Adipocyte (in vitro differentiated cells): Measurements from ENCODE around the gene TBL3.
A peak's percentile ranks its signal among the peaks of the same experiment; 100 is the strongest.

Experiments
- DNase-seq: peaks from one replicate; pipeline ENCODE4 v3.0.0-alpha.2; 2015; ENCODE audit warnings: low read depth
- H3K27me3 ChIP-seq: replicated peaks from 2 replicates; pipeline ENCODE4 v1.7.0; 2013; ENCODE audit warnings: mild to moderate bottlenecking, low read length, moderate library complexity; ENCODE audit not compliant: control insufficient read depth, insufficient read depth
- H3K36me3 ChIP-seq: 2 replicates; pipeline ENCODE4 v1.7.0; 2013; ENCODE audit warnings: low read length, mild to moderate bottlenecking, moderate library complexity; ENCODE audit not compliant: control insufficient read depth, insufficient read depth, severe bottlenecking
- H3K4me1 ChIP-seq: 2 replicates; pipeline ENCODE4 v1.7.0; 2013; ENCODE audit warnings: mild to moderate bottlenecking, low read length, moderate library complexity; ENCODE audit not compliant: control insufficient read depth, insufficient read depth
- H3K4me3 ChIP-seq: 2 replicates; pipeline ENCODE4 v1.7.0; 2013; ENCODE audit warnings: mild to moderate bottlenecking, low read length, moderate library complexity
- H3K9ac ChIP-seq: 2 replicates; pipeline ENCODE4 v1.7.0; 2013; ENCODE audit warnings: mild to moderate bottlenecking, low read length, moderate library complexity
- H3K9me3 ChIP-seq: 2 replicates; pipeline ENCODE4 v1.7.0; 2013; ENCODE audit warnings: mild to moderate bottlenecking, low read length, moderate library complexity; ENCODE audit not compliant: control insufficient read depth

TBL3 gene

DNA sequence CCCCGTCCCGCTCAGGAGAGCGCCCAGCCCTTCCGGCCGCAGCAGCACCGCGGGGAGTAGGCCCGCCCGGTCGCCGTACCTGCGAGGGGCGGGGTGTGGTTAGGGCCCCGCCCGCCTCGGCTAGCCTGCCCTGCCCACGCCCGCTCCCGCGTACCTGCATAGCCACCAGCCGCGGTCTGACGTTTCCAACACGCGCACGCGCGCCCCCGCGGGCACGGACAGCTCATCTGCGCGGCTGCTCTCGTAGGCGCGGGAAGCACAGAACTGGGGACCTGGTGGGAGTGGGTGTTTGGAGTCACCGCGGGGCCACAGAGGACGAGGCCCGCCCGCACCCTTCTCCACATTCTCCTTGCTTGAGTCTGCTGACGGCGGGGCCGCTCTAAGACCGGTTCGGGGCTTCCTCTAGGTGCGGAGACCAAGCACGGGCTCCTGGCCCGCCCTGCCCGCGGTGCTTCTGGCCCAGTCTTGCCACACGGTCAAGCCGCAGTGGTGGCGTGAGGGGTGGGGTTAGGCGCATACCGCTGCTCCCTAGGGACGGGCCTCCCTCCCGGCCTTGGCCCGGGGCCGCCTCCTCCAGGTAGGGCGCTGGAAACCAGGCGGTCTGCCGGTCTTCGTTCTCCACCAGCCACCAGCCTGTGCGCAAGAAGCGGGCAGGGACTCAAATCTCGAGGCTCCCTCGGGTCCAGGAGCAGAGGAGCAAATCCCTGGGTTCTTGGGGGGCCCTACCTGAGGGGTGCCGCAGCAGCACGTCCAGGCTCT lies 7.6 kb downstream of the TBL3 start:
- H3K4me1 ChIP-seq: peaks cover 4% of the 10 kb centered on the region
- no peak overlapping the region for H3K9ac ChIP-seq
- H3K27me3 ChIP-seq: peaks cover 6% of the 10 kb centered on the region
- no peak overlapping the region for H3K4me3 ChIP-seq
- H3K36me3 ChIP-seq: peaks cover 43% of the 10 kb centered on the region
- no peak for DNase-seq
- no peaks in the 10 kb centered on the region for H3K9me3 ChIP-seq

DNA sequence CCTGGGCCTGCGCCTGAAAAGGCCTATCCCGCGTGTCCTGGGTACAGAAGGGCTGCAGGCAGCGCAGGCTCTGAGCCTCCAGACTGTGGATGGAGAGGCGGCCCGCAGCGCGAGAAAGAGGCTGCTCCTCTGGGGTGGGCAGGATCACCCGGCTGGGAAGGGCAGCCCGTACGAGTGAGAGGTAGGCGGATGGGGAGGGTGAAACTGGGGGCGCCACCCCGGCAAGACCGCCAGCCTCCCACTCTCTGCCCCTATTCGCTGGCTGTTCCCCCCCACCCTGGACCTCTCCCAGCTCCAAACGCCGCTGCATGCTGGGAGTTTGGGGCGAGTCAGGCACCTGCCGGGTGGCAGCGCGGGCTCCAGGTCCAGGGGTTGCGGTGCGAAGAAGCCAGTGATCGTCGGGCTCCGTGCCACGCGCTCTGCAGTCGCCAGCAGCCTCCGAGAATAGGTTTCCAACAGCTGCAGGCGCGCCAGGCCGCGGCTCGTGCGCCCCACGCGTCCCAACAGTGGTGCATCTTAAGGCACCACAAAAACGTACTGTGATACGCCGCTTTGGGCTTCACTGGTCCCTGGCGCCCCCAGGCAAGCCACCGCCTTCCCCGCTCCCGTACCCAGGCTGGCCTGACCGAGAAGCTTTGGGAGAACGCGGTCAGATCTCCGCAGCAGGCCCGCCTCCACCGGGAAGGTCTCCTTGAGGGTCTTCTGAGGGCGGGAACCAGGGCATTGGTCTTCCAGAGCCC lies 8.3 kb downstream of the TBL3 start:
- Histone ChIP-seq H3K27me3 (peaks cover 6% of the 10 kb centered on the region), H3K9me3 (no peaks in the 10 kb centered on the region), H3K4me1 (peaks cover 11% of the 10 kb centered on the region), H3K36me3 (peaks cover 36% of the 10 kb centered on the region), H3K4me3 (no peak overlapping the region), H3K9ac (no peak overlapping the region)
- DNase-seq: no peak

DNA sequence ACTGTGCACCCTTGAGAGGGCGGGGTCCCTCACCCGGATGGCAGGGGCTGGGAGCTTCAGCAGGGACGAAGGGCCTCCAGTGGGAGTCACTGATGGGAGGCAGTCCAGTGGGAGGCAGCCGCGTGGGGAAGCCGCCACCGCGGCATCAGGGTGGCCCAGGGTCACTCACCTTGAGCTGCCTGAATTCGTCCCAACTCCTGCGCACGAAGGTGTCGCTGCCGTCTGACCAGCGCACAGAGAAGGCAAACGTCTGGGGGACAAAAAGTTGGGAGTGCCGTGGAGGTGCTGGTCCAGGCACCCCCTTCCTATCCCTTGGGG lies 8.9 kb downstream of the TBL3 start:
- no peak overlapping the region for H3K9ac ChIP-seq
- no peak overlapping the region for H3K4me3 ChIP-seq
- peaks cover 31% of the 10 kb centered on the region for H3K36me3 ChIP-seq
- H3K9me3 ChIP-seq: no peaks in the 10 kb centered on the region
- peaks cover 6% of the 10 kb centered on the region for H3K27me3 ChIP-seq
- H3K4me1 ChIP-seq: peaks cover 15% of the 10 kb centered on the region
- DNase-seq: no peak

DNA sequence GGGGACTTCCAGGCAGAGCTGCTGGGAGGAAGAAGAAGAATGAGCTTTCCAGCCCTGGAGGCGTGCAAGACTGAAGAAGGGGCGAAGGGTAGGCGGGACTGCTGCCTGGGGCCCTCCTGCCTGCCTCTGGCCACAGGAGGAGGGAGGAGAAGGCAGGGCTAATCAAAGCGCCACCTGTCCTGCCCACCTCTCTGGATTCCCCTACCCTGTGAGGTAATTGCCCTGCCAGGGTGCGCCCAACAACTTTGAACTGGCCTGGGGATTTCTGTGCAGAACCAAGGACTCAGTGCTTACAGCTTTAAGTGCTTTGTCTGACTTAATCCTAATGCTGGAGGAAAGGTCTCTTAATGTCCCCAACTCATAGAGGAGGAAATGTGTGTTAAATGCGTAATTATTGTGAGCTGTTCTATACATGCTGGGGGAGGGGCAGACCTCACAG lies 9.6 kb downstream of the TBL3 start, which contains the start of gene NOXO1:
Gene NOXO1, minus strand, starts transcription at position 72 of the 439 bp plus-strand sequence. CDS start 290 bp downstream, outside the sequence.
- H3K9ac ChIP-seq: no peak within 1 kb of the TSS
- peaks cover 31% of the 10 kb centered on the region for H3K36me3 ChIP-seq
- peaks cover 6% of the 10 kb centered on the region for H3K27me3 ChIP-seq

DNA sequence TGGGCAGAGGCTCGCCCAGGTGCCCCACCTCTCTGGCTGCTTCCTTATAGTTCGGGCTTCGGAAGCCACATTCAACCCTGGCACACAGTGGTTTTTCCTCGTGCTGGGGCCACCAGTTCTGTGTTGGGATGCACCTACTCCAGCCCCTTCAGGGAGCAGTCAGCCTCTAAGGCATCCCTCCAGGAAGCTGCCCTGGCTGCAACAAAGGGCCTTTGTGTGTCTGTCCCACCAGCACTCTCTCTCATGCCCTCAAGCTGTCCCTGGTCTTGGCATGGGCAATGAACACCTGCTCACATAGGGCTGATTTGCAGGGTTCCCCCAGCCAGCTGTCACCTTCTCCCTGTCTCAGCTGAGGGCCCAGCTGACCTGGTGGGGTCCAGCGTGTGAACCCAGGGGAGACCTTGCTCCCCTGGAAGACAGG lies 10.2 kb downstream of the TBL3 start:
- H3K27me3 ChIP-seq: peaks cover 6% of the 10 kb centered on the region

More for the DNA sequence above, 9.6 kb downstream of the TBL3 start, which contains the start of gene NOXO1:
- Histone ChIP-seq H3K4me1 (peaks cover 15% of the 10 kb centered on the region), H3K4me3 (no peak within 1 kb of the TSS), H3K9me3 (no peaks in the 10 kb centered on the region)
- no peak for DNase-seq

DNA sequence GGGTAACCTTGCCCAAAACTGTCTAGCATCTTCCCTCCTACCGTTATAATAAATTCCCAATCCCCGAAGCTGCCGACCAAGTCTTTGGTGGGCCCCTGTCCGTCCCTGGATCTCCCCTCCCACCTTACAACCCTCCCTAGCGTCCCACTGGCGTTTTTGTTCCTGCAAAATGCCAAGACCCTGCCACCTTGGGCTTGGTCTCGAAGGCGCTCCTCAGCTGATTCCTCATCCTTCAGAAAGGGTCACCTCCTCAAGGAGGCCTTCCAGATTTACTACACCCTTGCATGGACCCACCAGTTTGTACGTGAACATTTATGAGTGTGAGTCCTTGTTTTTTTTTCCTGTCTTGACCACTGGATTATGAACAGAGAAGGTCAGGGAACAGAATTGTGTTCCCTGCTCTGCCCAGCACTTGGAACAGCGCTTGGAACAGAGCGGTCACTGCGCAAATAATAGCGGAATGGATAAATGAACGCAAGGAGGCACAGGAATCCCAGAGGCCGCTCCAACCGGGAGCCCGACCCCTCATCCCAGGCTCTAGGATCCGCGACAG lies 11.2 kb downstream of the TBL3 start:
- no peak for DNase-seq
- H3K4me1 ChIP-seq: peaks cover 15% of the 10 kb centered on the region
- H3K9ac ChIP-seq: peak overlapping the region; percentile 78
- no peaks in the 10 kb centered on the region for H3K9me3 ChIP-seq
- H3K27me3 ChIP-seq: peaks cover 6% of the 10 kb centered on the region
- peak overlapping the region; percentile 76 for H3K4me3 ChIP-seq
- H3K36me3 ChIP-seq: peaks cover 19% of the 10 kb centered on the region

More for the DNA sequence above, 10.2 kb downstream of the TBL3 start:
- no peak for DNase-seq
- Histone ChIP-seq H3K4me1 (peaks cover 15% of the 10 kb centered on the region), H3K9me3 (no peaks in the 10 kb centered on the region), H3K4me3 (no peak overlapping the region), H3K36me3 (peaks cover 28% of the 10 kb centered on the region), H3K9ac (no peak overlapping the region)

DNA sequence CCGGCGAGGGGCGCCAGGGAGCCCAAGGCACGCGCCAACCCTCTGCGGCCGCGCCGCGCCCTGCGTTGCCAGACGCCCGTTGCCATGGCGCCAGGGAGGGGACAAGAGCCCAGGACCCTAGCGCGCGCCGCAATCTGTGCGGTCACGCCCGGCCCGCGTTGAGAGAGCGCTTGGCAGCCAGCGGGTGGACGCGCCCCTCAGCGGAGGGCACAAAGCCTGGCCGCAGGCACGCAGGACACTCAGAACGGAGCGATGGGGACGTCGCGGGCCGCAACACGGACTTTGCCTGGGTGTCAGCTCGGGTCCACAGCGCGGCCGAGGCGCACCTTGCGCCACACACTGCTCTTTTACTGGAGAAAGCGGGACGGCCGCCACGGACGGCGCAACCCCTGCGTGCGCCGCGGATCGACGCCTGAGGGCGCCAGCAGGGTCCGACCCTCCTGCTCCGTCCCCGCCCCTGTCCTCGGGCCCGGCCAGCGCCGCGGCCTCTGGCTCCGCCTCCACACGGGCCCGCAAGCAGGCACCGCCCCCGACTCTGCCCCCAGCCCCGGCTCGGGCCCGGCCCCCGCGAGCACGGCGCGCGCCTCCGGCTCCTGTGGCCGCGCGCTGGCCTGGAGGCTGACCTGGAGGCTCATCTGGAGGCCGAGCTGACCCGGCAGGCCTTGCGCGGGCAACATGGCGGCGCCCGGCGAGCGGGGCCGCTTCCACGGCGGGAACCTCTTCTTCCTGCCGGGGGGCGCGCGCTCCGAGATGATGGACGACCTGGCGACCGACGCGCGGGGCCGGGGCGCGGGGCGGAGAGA lies 11.9 kb downstream of the TBL3 start, which contains the start of gene GFER:
Gene GFER, plus strand, starts transcription at position 650 of the 803 bp plus-strand sequence. Its CDS starts 26 bp downstream, at position 676.
- Histone ChIP-seq H3K27me3 (peaks cover 6% of the 10 kb centered on the region), H3K36me3 (peaks cover 13% of the 10 kb centered on the region), H3K4me3 (peak within 1 kb of the TSS; percentile 76), H3K4me1 (peaks cover 15% of the 10 kb centered on the region), H3K9me3 (no peaks in the 10 kb centered on the region), H3K9ac (peak within 1 kb of the TSS; percentile 78)
- peak; percentile 96 for DNase-seq

DNA sequence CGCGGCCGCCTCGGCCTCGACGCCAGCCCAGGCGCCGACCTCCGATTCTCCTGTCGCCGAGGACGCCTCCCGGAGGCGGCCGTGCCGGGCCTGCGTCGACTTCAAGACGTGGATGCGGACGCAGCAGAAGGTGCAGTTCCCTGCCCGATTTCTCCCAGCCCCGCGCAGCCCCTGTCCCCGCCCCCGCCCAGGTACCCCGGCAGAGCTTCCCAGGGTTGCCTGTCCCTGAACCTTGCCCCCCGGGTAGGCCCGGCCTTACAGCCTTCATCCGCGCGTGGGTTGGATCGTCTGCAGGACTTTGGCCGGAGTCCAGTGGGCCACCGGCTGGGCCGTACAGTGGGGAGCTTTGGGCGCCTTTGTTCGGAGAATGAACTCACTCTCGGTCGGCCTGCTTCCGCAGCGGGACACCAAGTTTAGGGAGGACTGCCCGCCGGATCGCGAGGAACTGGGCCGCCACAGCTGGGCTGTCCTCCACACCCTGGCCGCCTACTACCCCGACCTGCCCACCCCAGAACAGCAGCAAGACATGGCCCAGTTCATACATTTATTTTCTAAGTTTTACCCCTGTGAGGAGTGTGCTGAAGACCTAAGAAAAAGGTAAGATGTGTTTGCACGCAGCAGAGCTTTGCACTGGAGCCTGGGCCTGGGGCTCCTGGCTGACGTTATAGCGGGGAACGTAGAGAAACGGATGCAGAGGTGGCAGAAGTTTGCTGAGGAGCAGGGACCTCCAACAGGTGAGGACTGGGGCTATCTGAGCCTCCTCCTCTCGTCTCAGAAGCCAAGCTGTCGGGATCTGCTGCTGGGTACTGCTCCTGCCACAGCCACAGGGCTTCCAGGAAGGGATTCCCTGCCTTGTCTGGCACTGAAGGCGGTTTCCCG lies 12.7 kb downstream of the TBL3 start:
- Histone ChIP-seq H3K36me3 (peaks cover 11% of the 10 kb centered on the region), H3K4me1 (peaks cover 12% of the 10 kb centered on the region), H3K4me3 (peak overlapping the region; percentile 76), H3K9me3 (no peaks in the 10 kb centered on the region), H3K27me3 (peaks cover 10% of the 10 kb centered on the region), H3K9ac (peak overlapping the region; percentile 78)
- DNase-seq: peak; percentile 51

DNA sequence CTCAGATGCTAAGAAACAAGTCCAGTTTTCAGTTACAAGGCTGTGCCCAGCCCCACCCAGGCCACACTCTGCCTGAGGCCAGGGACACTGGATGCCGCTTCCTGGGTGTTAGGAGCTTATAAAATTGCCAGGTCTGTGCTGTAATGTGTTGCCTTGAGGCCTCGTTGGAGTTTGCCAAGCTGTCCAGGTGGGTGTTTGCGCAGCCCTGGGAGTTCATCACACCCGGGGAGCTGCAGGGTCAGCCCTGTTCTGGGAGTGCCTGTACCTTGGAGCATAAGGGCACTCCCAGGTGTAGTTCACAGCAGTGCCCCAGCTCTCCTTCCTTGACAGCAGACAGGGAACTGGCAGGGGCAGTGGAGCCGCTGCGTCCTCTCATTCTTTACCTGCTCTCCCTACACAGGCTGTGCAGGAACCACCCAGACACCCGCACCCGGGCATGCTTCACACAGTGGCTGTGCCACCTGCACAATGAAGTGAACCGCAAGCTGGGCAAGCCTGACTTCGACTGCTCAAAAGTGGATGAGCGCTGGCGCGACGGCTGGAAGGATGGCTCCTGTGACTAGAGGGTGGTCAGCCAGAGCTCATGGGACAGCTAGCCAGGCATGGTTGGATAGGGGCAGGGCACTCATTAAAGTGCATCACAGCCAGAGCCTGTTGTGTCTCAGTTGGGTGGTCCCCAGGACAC lies 13.8 kb downstream of the TBL3 start:
- H3K4me3 ChIP-seq: no peak overlapping the region
- DNase-seq: no peak
- H3K36me3 ChIP-seq: peaks cover 11% of the 10 kb centered on the region
- peaks cover 10% of the 10 kb centered on the region for H3K4me1 ChIP-seq
- peak overlapping the region; percentile 78 for H3K9ac ChIP-seq
- H3K27me3 ChIP-seq: peaks cover 12% of the 10 kb centered on the region
- H3K9me3 ChIP-seq: no peaks in the 10 kb centered on the region

DNA sequence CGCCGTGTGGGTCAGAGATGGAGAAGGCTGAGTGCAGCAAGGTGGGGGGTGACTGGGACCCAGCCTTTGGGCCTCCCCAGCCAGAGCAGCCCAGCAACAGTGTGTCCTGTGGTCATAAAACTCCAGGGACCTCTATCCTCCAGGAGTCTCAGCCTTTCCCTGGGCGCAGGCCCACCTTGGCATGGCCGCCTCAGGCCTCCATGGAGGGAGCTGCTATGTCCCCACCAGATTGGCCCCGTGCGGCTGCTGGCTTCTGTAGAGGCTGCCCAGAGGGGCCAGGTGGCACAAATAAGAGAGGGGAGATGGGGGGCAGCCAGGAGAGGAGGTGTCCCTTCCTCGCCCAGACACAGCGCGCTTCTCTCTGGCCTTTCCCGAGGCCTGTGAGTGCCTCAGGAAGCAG lies 15.3 kb downstream of the TBL3 start:
- H3K9me3 ChIP-seq: no peaks in the 10 kb centered on the region
- peaks cover 11% of the 10 kb centered on the region for H3K36me3 ChIP-seq
- peaks cover 16% of the 10 kb centered on the region for H3K4me1 ChIP-seq
- no peak overlapping the region for H3K4me3 ChIP-seq
- H3K27me3 ChIP-seq: peaks cover 18% of the 10 kb centered on the region
- no peak overlapping the region for H3K9ac ChIP-seq
- no peak for DNase-seq
